H1 (cell line): ENCODE measurements around the gene ELFN1. TPM values are rescaled to one million over a fixed set of nuclear protein-coding genes. Genes with fewer than 3 reads are reported as not detected.

Source experiments
- CTCF ChIA-PET: fragments of 300-600 bp; sonication (Branson Sonifier 250); formaldehyde crosslinking; loops from one replicate; lab custom pipeline; 2021; ENCODE audit not compliant: partially characterized antibody; lab: Charles Lee
- POLR2A ChIA-PET: fragments of 300-600 bp; sonication (Branson Sonifier 250); formaldehyde crosslinking; loops from one replicate; lab custom pipeline; 2021; ENCODE audit warnings: inconsistent platforms; ENCODE audit not compliant: partially characterized antibody; lab: Charles Lee
- DNase-seq, 2 experiments: peaks; one replicate each; pipeline versions ENCODE4 v3.0.0 to v3.0.0-alpha.2; 2010 to 2022; ENCODE audit warnings: low spot score in 2 of 2, low read depth in 1 of 2, mixed read lengths in 1 of 2
- FAIRE-seq: peaks from 2 replicates; lab custom pipeline; 2011; peaks lifted over from hg19 to GRCh38; lab: Jason Lieb, UNC
- H2AFZ ChIP-seq: 2 replicates; pipeline ENCODE4 v1.8.1; 2012; ENCODE audit warnings: low read length, inconsistent platforms
- H2AK5ac ChIP-seq: 2 replicates; pipeline ENCODE4 v1.6.1; 2013; ENCODE audit warnings: low read depth, low read length
- H2BK120ac ChIP-seq: replicated peaks from 2 replicates; pipeline ENCODE3; 2013; ENCODE audit warnings: low read depth, low read length, inconsistent platforms
- H2BK12ac ChIP-seq: 2 replicates; pipeline ENCODE4 v1.6.1; 2013; ENCODE audit warnings: low read depth, low read length
- H2BK15ac ChIP-seq: 2 replicates; pipeline ENCODE4 v1.6.1; 2013; ENCODE audit warnings: low read length
- H2BK20ac ChIP-seq: 2 replicates; pipeline ENCODE4 v1.6.1; 2013; ENCODE audit warnings: low read length
- H2BK5ac ChIP-seq: 2 replicates; pipeline ENCODE4 v1.6.1; 2013; ENCODE audit warnings: low read depth, low read length
- H3K14ac ChIP-seq: 2 replicates; pipeline ENCODE4 v1.6.1; 2013; ENCODE audit warnings: inconsistent platforms; ENCODE audit not compliant: insufficient read length
- H3K18ac ChIP-seq: 2 replicates; pipeline ENCODE4 v1.6.1; 2013; ENCODE audit warnings: low read length; ENCODE audit errors: extremely low read depth
- H3K23ac ChIP-seq: 2 replicates; pipeline ENCODE4 v1.6.1; 2013; ENCODE audit warnings: inconsistent platforms; ENCODE audit not compliant: insufficient read length
- H3K23me2 ChIP-seq: 2 replicates; pipeline ENCODE4 v1.6.1; 2013; ENCODE audit warnings: low read depth, low read length
- H3K27ac ChIP-seq: 2 replicates; pipeline ENCODE4 v1.6.1; 2011; ENCODE audit warnings: low read depth, low read length, inconsistent platforms
- H3K27me3 ChIP-seq, 4 experiments: replicated peaks in 1 of 4; 1 replicate in 1 of 4; 2 replicates in 3 of 4; pipeline versions ENCODE4 v1.6.1 to v1.8.1; 2011 to 2013; ENCODE audit warnings: low read length in 3 of 4, mild to moderate bottlenecking in 3 of 4, inconsistent platforms in 2 of 4, mixed read lengths in 2 of 4, moderate library complexity in 1 of 4; ENCODE audit not compliant: control insufficient read depth in 3 of 4, insufficient read depth in 3 of 4; ENCODE audit errors: extremely low read depth in 1 of 4
- H3K36me3 ChIP-seq, 4 experiments: 2 replicates each; pipeline versions ENCODE4 v1.6.1 to v1.8.1; 2011 to 2013; ENCODE audit warnings: mild to moderate bottlenecking in 4 of 4, low read length in 3 of 4, moderate library complexity in 2 of 4, control low read depth in 1 of 4, inconsistent platforms in 1 of 4; ENCODE audit not compliant: insufficient read depth in 4 of 4, control insufficient read depth in 2 of 4
- H3K4ac ChIP-seq: replicated peaks from 2 replicates; pipeline ENCODE3; 2013; ENCODE audit warnings: low read length, low read depth, mixed read lengths, inconsistent platforms; ENCODE audit not compliant: insufficient read length
- H3K4me1 ChIP-seq, 4 experiments: replicated peaks in 1 of 4; 1 replicate in 1 of 4; 2 replicates in 3 of 4; pipeline versions ENCODE4 v1.6.1 to v1.8.1; 2011 to 2013; ENCODE audit warnings: low read length in 3 of 4, inconsistent platforms in 2 of 4, mixed read lengths in 1 of 4; ENCODE audit not compliant: insufficient read depth in 4 of 4, control insufficient read depth in 3 of 4
- H3K4me2 ChIP-seq, 2 experiments: 2 replicates each; pipeline versions ENCODE4 v1.6.1 to v1.8.1; 2011 to 2013; ENCODE audit warnings: low read depth in 2 of 2, low read length in 2 of 2, control low read depth in 1 of 2, inconsistent platforms in 1 of 2, mild to moderate bottlenecking in 1 of 2; ENCODE audit not compliant: insufficient read depth in 1 of 2
- H3K4me3 ChIP-seq, 4 experiments: fragments of 200-600, 300-600 bp in 1 of 4; sonication (generic), shearing (Covaris generic), sonication (Bioruptor Twin) in 1 of 4; 2 replicates each; pipeline versions ENCODE4 v1.5.1 to v1.8.1; 2011 to 2016; ENCODE audit warnings: low read length in 4 of 4, low read depth in 3 of 4, control low read depth in 2 of 4, inconsistent platforms in 2 of 4, mild to moderate bottlenecking in 2 of 4, mixed read lengths in 1 of 4, moderate library complexity in 1 of 4; ENCODE audit not compliant: insufficient read depth in 2 of 4; ENCODE audit errors: extremely low read depth in 1 of 4
- H3K56ac ChIP-seq: replicated peaks from 2 replicates; pipeline ENCODE3; 2013; ENCODE audit warnings: low read depth, mild to moderate bottlenecking, mixed read lengths, low read length, inconsistent platforms; ENCODE audit not compliant: insufficient read length
- H3K79me1 ChIP-seq: 2 replicates; pipeline ENCODE4 v1.6.1; 2013; ENCODE audit warnings: low read depth, low read length, control low read depth
- H3K79me2 ChIP-seq, 2 experiments: 2 replicates each; pipeline versions ENCODE4 v1.6.1 to v1.8.1; 2012 to 2013; ENCODE audit warnings: low read length in 2 of 2, mild to moderate bottlenecking in 2 of 2, inconsistent platforms in 1 of 2; ENCODE audit not compliant: insufficient read depth in 2 of 2, control insufficient read depth in 1 of 2
- H3K9ac ChIP-seq, 4 experiments: replicated peaks in 1 of 4; 1 replicate in 1 of 4; 2 replicates in 3 of 4; pipeline versions ENCODE4 v1.6.1 to v1.8.1; 2011 to 2013; ENCODE audit warnings: low read depth in 3 of 4, low read length in 3 of 4, control low read depth in 2 of 4, mild to moderate bottlenecking in 2 of 4, moderate library complexity in 2 of 4, inconsistent platforms in 1 of 4; ENCODE audit errors: extremely low read depth in 1 of 4
- H3K9me3 ChIP-seq, 2 experiments: 2 replicates each; pipeline versions ENCODE4 v1.6.1 to v1.8.1; 2012 to 2013; ENCODE audit warnings: mild to moderate bottlenecking in 2 of 2, moderate library complexity in 2 of 2, control low read depth in 1 of 2, inconsistent platforms in 1 of 2, low read depth in 1 of 2, low read length in 1 of 2, mixed read lengths in 1 of 2; ENCODE audit not compliant: insufficient read depth in 2 of 2
- H4K20me1 ChIP-seq, 2 experiments: replicated peaks in 1 of 2; 2 replicates each; pipeline versions ENCODE3 to v1.8.1; 2011 to 2013; ENCODE audit warnings: inconsistent platforms in 2 of 2, low read length in 2 of 2, mild to moderate bottlenecking in 1 of 2; ENCODE audit not compliant: insufficient read depth in 2 of 2, control insufficient read depth in 1 of 2
- H4K5ac ChIP-seq: 2 replicates; pipeline ENCODE4 v1.6.1; 2013; ENCODE audit warnings: low read length, low read depth, mixed read lengths, inconsistent platforms; ENCODE audit not compliant: insufficient read length
- H4K8ac ChIP-seq: 2 replicates; pipeline ENCODE4 v1.8.0; 2013; ENCODE audit warnings: mild to moderate bottlenecking, moderate library complexity, low read length, inconsistent platforms; ENCODE audit not compliant: insufficient read depth; ENCODE audit errors: extremely low read depth
- H4K91ac ChIP-seq: replicated peaks from 2 replicates; pipeline ENCODE3; 2013; ENCODE audit warnings: low read length, mixed read lengths, inconsistent platforms; ENCODE audit not compliant: insufficient read length
- GTF2F1 ChIP-seq: IDR thresholded peaks from 2 replicates; pipeline ENCODE4 v1.6.1; 2012; ENCODE audit warnings: low read depth, low read length, improper control_type of control experiment, borderline replicate concordance
- JUN ChIP-seq: IDR thresholded peaks from 2 replicates; pipeline ENCODE4 v1.6.1; 2011; ENCODE audit warnings: low read depth, mild to moderate bottlenecking, improper control_type of control experiment, low read length
- KDM4A ChIP-seq: IDR thresholded peaks from one replicate; pipeline ENCODE4 v1.7.1; 2012; ENCODE audit warnings: low read depth, mild to moderate bottlenecking, moderate library complexity, low read length, inconsistent platforms; ENCODE audit not compliant: severe bottlenecking
- MAFK ChIP-seq: IDR thresholded peaks from 2 replicates; pipeline ENCODE4 v1.6.1; 2012; ENCODE audit warnings: low read depth, mild to moderate bottlenecking, improper control_type of control experiment, low read length
- POLR2A ChIP-seq, 2 experiments: IDR thresholded peaks; 1 replicate in 1 of 2; 2 replicates in 1 of 2; pipeline ENCODE4 v1.6.1; 2011; ENCODE audit warnings: low read depth in 2 of 2, low read length in 2 of 2, mild to moderate bottlenecking in 2 of 2; ENCODE audit errors: control extremely low read depth in 1 of 2
- SAP30 ChIP-seq: fragments of 300-600 bp; sonication (generic); IDR thresholded peaks from 2 replicates; pipeline ENCODE4 v1.7.1; 2012; ENCODE audit warnings: low read length, moderate library complexity, mild to moderate bottlenecking, inconsistent platforms; ENCODE audit not compliant: insufficient read depth, insufficient replicate concordance
- SP1 ChIP-seq: IDR thresholded peaks from 2 replicates; pipeline ENCODE4 v1.6.1; 2011; ENCODE audit warnings: low read depth, low read length
- SP2 ChIP-seq: IDR thresholded peaks from 2 replicates; pipeline ENCODE4 v1.6.1; 2012; ENCODE audit warnings: mild to moderate bottlenecking, low read length, inconsistent platforms
- TAF1 ChIP-seq: IDR thresholded peaks from 2 replicates; pipeline ENCODE4 v1.6.1; 2011; ENCODE audit warnings: mild to moderate bottlenecking, low read depth, low read length
- TAF7 ChIP-seq: optimal IDR thresholded peaks from 2 replicates; pipeline ENCODE3; 2011; ENCODE audit warnings: low read depth, mild to moderate bottlenecking, inconsistent platforms, low read length, moderate library complexity, borderline replicate concordance
- WGBS, 2 experiments: shearing (Covaris generic) in 1 of 2; methylation state at CpG; one replicate each; pipeline versions ENCODE4 v1.1.6 to v1.1.7; 2013 to 2015; ENCODE audit warnings: low lambda C conversion rate in 2 of 2, mixed read lengths in 2 of 2, inconsistent platforms in 1 of 2, low coverage in 1 of 2, missing lambda C conversion rate in 1 of 2; ENCODE audit not compliant: insufficient replicate concordance in 2 of 2, insufficient coverage in 1 of 2, insufficient read length in 1 of 2; ENCODE audit errors: extremely low coverage in 1 of 2, missing lambda C conversion rate in 1 of 2; 5-methylcytosine and 5-hydroxymethylcytosine counted together
- polyA plus RNA-seq, 7 experiments: library from polyadenylated mRNA; depleted of rRNA in 3 of 7; stranded (reverse) in 5 of 7; unstranded in 2 of 7; fragments of >200 nt in 5 of 7; fragments of 200-250 nt in 2 of 7; gene quantifications; 1 replicate in 5 of 7; 2 replicates in 1 of 7; 4 replicates in 1 of 7; pipeline versions ENCODE4 v1.2.1 to v1.2.3, GENCODE V29; 2011 to 2013; ENCODE audit warnings: missing spikeins in 2 of 7, mixed read lengths in 2 of 7
- total RNA-seq: library from RNA; stranded (reverse); fragmentation: NEBNext Ultra II Directional; extraction: Animal tissue kit (Norgen Biotek cat#: 25700); gene quantifications from 2 replicates; pipeline ENCODE4 v1.2.1, GENCODE V29; 2021
- TF ChIP-seq, protein P1 (sequence below): IDR thresholded peaks from 2 replicates; pipeline ENCODE4 v1.6.1; 2012; ENCODE audit warnings: inconsistent platforms

Gene ELFN1
- total and polyA plus RNA-seq, 2 of the 8 experiments (the other 6 are each of a cell fraction or from before 2014, with no cell fraction given) = 2.0 to 4.5 TPM

DNA sequence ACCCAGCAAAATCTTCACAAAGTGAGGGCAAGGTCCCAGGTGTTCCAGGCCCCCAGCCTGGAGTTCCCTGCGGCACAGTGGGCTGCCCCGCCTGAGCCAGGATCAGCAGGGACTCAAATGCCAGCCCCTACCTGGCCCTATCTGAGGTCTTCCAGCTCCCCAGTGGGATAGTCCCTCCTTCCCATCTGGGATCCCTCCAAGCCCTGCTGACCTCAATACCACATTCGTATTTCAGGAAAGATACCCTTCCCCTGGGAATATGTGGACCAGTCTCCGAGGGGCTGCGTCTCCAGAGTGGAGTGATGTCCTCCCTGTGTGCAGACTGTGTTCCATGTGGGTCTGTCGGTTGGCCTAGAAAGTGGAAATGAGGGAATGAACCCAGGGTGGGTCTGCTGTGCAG lies 40.9 kb downstream of the ELFN1 start:
- H3K23me2 ChIP-seq = no peaks in the 10 kb centered on the region
- no peaks in the 10 kb centered on the region for H3K36me3 ChIP-seq
- no peak overlapping the region for H3K23ac ChIP-seq
- no peaks in the 10 kb centered on the region for H3K79me1 ChIP-seq
- no peak overlapping the region for H2BK15ac ChIP-seq
- no peak overlapping the region for H3K14ac ChIP-seq
- ChIA-PET CTCF (interaction anchor here (1.2 to 2.7 kb wide), 9 partner anchors 11 to 132 kb away, joined by 3 to 21 read pairs (median 5); no protein-coding TSS in a partner anchor), POLR2A (no interaction called here)
- H2AK5ac ChIP-seq = no peak overlapping the region
- no peaks in the 10 kb centered on the region for H3K79me2 ChIP-seq
- FAIRE-seq (no peak), DNase-seq (no peak)
- H4K5ac ChIP-seq = no peak overlapping the region
- H3K4me1 ChIP-seq = peaks cover 0 to 22% (median 17%) of the 10 kb centered on the region in 4 experiments; a peak in 6 of 7 replicates
- no peak overlapping the region for H2AFZ ChIP-seq
- H3K27me3 ChIP-seq = no peaks in the 10 kb centered on the region
- H2BK12ac ChIP-seq = 0 out of 2 replicates have a peak overlapping the region, but pooled peaks have one; percentile 17
- 89% methylated on average over 6 of the region's 6 CpGs; no CpG with 5 or more reads in 1 of the 2 experiments for WGBS, 2 experiments
- TF ChIP-seq GTF2F1 = no peak
- no peak for TF ChIP-seq TAF1
- TF ChIP-seq MAFK = no peak
- TF ChIP-seq JUN = no peak
- no peak for TF ChIP-seq POLR2A (IDR thresholded peaks at IDR 0.05; ENCODE audit: control extremely low read depth in 1 of 2, low read depth in 2 of 2, low read length in 2 of 2)
- TF ChIP-seq, protein P1, sequence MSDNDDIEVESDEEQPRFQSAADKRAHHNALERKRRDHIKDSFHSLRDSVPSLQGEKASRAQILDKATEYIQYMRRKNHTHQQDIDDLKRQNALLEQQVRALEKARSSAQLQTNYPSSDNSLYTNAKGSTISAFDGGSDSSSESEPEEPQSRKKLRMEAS = no peak
- no peak for TF ChIP-seq SAP30
- TF ChIP-seq SP2 = no peak
- no peak for TF ChIP-seq TAF7
- no peak for TF ChIP-seq SP1
- TF ChIP-seq KDM4A = no peak
- H2BK20ac ChIP-seq = no peak overlapping the region
- no peak overlapping the region for H3K4me3 ChIP-seq
- H3K27ac ChIP-seq = no peak overlapping the region
- no peaks in the 10 kb centered on the region for H4K20me1 ChIP-seq
- peaks cover 10 to 11% of the 10 kb centered on the region in 2 experiments for H3K9me3 ChIP-seq
- no peak overlapping the region for H4K91ac ChIP-seq
- no peak overlapping the region for H4K8ac ChIP-seq
- no peak overlapping the region for H2BK5ac ChIP-seq
- H3K56ac ChIP-seq = no peak overlapping the region
- no peak overlapping the region for H2BK120ac ChIP-seq
- H3K9ac ChIP-seq = no peak overlapping the region
- no peak overlapping the region for H3K18ac ChIP-seq
- H3K4ac ChIP-seq = no peak overlapping the region
- H3K4me2 ChIP-seq = no peak overlapping the region
